Thyroid gland (tissue), 4 donors: ENCODE results near the gene NEK7.

Experiments
- CTCF ChIP-seq, 6 experiments: fragments of 200-600 bp in 3 of 6; fragments of 450-650 bp in 3 of 6; sonication (generic) in 3 of 6; IDR thresholded peaks; one replicate each; pipeline ENCODE4 v1.5.1; 2016 to 2019; ENCODE audit warnings: antibody characterized with exemption in 6 of 6, mild to moderate bottlenecking in 2 of 6, inconsistent platforms in 1 of 6, moderate library complexity in 1 of 6
- POLR2A ChIP-seq, 2 donors: fragments of 450-650 bp; IDR thresholded peaks; one replicate each; pipeline ENCODE4 v1.6.1; 2017; ENCODE audit warnings: antibody characterized with exemption in 2 of 2, mild to moderate bottlenecking in 2 of 2, moderate library complexity in 1 of 2

GRCh38 chr1:198179556-198179981 lies 22.8 kb downstream of the NEK7 start:
- TF ChIP-seq CTCF (IDR thresholded peaks at IDR 0.05) = no peak
- no peak for TF ChIP-seq POLR2A (IDR thresholded peaks at IDR 0.05)
